PFSK-1 (cell line): Measurements from ENCODE around the gene CNTNAP2.

Experiments used
- FOXP2 ChIP-seq: optimal IDR thresholded peaks from 2 replicates; pipeline ENCODE3; 2011; ENCODE audit warnings: borderline replicate concordance, control low read depth, inconsistent platforms; ENCODE audit not compliant: insufficient read depth; ENCODE audit errors: extremely low read length, extremely low read depth
- POLR2AphosphoS5 ChIP-seq: IDR thresholded peaks from 2 replicates; pipeline ENCODE4 v1.6.1; 2012; ENCODE audit warnings: low read depth, mild to moderate bottlenecking, control low read depth, low read length, moderate library complexity
- REST ChIP-seq, 2 experiments: IDR thresholded peaks; 2 replicates each; pipeline versions ENCODE4 v1.6.1 to v1.8.0; 2011 to 2012; ENCODE audit warnings: low read depth in 2 of 2, low read length in 2 of 2, control low read depth in 1 of 2, inconsistent platforms in 1 of 2, mild to moderate bottlenecking in 1 of 2, moderate library complexity in 1 of 2; ENCODE audit not compliant: insufficient read depth in 1 of 2
- SIN3A ChIP-seq: IDR thresholded peaks from 2 replicates; pipeline ENCODE4 v1.6.1; 2012; ENCODE audit warnings: mild to moderate bottlenecking, low read length, moderate library complexity, borderline replicate concordance; ENCODE audit not compliant: insufficient read depth
- TAF1 ChIP-seq: IDR thresholded peaks from 2 replicates; pipeline ENCODE4 v1.6.1; 2012; ENCODE audit warnings: low read length, control low read depth, borderline replicate concordance; ENCODE audit not compliant: insufficient read depth

CNTNAP2 gene

GRCh38 chr7:146366938-146367337, 250.3 kb downstream of the CNTNAP2 start:
- TF ChIP-seq TAF1 (no peak), POLR2AphosphoS5 (no peak), REST (IDR thresholded peaks at IDR 0.05; ENCODE audit: insufficient read depth in 1 of 2, low read depth in 2 of 2, low read length in 2 of 2) (no peak), SIN3A (no peak), FOXP2 (no peak)

- TF ChIP-seq FOXP2 = no peak
- no peak for TF ChIP-seq POLR2AphosphoS5
- no peak for TF ChIP-seq REST (IDR thresholded peaks at IDR 0.05; ENCODE audit: insufficient read depth in 1 of 2, low read depth in 2 of 2, low read length in 2 of 2)
- no peak for TF ChIP-seq TAF1
- no peak for TF ChIP-seq SIN3A
These were observed 253.6 kb downstream of the CNTNAP2 start for GRCh38 chr7:146370171-146370570.

- TF ChIP-seq FOXP2 (no peak), REST (IDR thresholded peaks at IDR 0.05; ENCODE audit: insufficient read depth in 1 of 2, low read depth in 2 of 2, low read length in 2 of 2) (no peak), POLR2AphosphoS5 (no peak), SIN3A (no peak), TAF1 (no peak)
These were observed 258.6 kb downstream of the CNTNAP2 start for GRCh38 chr7:146375170-146375569.

- TF ChIP-seq FOXP2 (no peak), TAF1 (no peak), POLR2AphosphoS5 (no peak), SIN3A (no peak), REST (IDR thresholded peaks at IDR 0.05; ENCODE audit: insufficient read depth in 1 of 2, low read depth in 2 of 2, low read length in 2 of 2) (no peak)
These were observed 261.6 kb downstream of the CNTNAP2 start for GRCh38 chr7:146378196-146378595.

DNA sequence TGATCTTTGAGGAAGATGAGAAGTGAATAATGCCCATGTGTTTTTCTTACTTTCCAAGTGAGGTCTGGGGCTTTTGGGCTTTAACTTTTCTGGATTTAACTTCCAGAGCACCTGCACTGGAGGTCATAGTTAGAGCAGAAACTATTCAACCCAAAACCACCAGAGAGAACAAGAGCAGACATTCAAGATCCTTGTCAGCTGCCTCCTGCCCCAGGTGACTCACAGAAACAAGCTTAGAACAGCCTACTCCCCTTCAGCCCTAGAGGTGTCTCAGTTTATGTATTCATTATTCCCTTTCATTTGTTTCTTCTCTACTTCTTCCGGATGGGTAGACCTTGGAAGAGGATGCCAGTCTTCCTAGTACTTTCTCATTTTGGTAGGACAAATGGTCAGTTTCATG, 270.5 kb downstream of the CNTNAP2 start:
- TF ChIP-seq POLR2AphosphoS5 = no peak
- TF ChIP-seq REST (IDR thresholded peaks at IDR 0.05; ENCODE audit: insufficient read depth in 1 of 2, low read depth in 2 of 2, low read length in 2 of 2) = no peak
- TF ChIP-seq SIN3A = no peak
- no peak for TF ChIP-seq FOXP2
- no peak for TF ChIP-seq TAF1
